Erythroblast (primary cell): ENCODE data around the gene ZMPSTE24.

Source experiments
- GATA1 ChIP-seq: IDR thresholded peaks from 2 replicates; pipeline ENCODE4 v1.6.1; 2011; ENCODE audit warnings: low read depth, mild to moderate bottlenecking, control low read depth, low read length, moderate library complexity
- POLR2A ChIP-seq: IDR thresholded peaks from 2 replicates; pipeline ENCODE4 v1.6.1; 2011; ENCODE audit warnings: mild to moderate bottlenecking, low read length

DNA sequence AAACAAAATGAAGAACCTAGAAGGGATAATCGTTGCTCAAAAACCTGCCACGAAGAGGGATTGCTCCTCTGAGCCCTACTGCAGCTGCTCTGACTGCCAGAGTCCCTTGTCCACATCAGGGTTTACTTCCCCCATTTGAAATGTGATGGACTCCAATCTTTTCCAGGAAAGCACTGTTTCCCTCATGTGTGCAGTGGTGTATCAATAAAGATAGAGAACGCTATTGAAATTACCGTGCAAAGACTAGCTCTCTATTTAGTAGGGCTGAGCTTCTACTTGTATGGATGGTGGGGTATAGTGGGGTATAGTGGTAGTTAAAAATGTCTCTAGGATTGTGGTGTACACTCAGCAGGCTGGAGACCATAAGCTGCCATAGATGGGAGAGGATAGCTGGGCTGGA, 6.6 kb upstream of the ZMPSTE24 start:
- TF ChIP-seq POLR2A (no peak), GATA1 (no peak)
